ENCODE results near the gene KIF1A.

GRCh38 chr2:240701736-240702639 lies 118.0 kb downstream of the KIF1A start:
- TF ChIP-seq CTCF (IDR thresholded peaks at IDR 0.05; ENCODE audit: insufficient read depth, low read length) (no peak), POLR2AphosphoS5 (IDR thresholded peaks at IDR 0.05; ENCODE audit: low read depth) (no peak), GABPA (IDR thresholded peaks at IDR 0.05; ENCODE audit: low read depth) (no peak)
- TF ChIP-seq, protein P1, sequence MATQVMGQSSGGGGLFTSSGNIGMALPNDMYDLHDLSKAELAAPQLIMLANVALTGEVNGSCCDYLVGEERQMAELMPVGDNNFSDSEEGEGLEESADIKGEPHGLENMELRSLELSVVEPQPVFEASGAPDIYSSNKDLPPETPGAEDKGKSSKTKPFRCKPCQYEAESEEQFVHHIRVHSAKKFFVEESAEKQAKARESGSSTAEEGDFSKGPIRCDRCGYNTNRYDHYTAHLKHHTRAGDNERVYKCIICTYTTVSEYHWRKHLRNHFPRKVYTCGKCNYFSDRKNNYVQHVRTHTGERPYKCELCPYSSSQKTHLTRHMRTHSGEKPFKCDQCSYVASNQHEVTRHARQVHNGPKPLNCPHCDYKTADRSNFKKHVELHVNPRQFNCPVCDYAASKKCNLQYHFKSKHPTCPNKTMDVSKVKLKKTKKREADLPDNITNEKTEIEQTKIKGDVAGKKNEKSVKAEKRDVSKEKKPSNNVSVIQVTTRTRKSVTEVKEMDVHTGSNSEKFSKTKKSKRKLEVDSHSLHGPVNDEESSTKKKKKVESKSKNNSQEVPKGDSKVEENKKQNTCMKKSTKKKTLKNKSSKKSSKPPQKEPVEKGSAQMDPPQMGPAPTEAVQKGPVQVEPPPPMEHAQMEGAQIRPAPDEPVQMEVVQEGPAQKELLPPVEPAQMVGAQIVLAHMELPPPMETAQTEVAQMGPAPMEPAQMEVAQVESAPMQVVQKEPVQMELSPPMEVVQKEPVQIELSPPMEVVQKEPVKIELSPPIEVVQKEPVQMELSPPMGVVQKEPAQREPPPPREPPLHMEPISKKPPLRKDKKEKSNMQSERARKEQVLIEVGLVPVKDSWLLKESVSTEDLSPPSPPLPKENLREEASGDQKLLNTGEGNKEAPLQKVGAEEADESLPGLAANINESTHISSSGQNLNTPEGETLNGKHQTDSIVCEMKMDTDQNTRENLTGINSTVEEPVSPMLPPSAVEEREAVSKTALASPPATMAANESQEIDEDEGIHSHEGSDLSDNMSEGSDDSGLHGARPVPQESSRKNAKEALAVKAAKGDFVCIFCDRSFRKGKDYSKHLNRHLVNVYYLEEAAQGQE (IDR thresholded peaks at IDR 0.05; ENCODE audit: insufficient replicate concordance, low read depth) = no peak

Measured in HL-60 (cell line).